ENCODE data around the gene MZT2B.
"Not testable (repeated sequence)": the region's sequence is repeated elsewhere in the genome, so short reads cannot be mapped to it uniquely, and the experiment has no call there.

- not testable (repeated sequence) for TF ChIP-seq CTCF (conservative IDR thresholded peaks at IDR 0.05); ZFX (IDR thresholded peaks at IDR 0.05)
Measured at GRCh38 chr2:130140516-130140915, 41.5 kb upstream of the MZT2B start.

Measured in C4-2B (cell line).